Astrocyte of the cerebellum (primary cell): ENCODE results near the gene HOGA1.

Source experiments
- DNase-seq: peaks from one replicate; pipeline ENCODE4 v3.0.0-alpha.2; 2011; ENCODE audit warnings: low read depth
- H3K4me3 ChIP-seq: 2 replicates; pipeline ENCODE4 v1.5.1; 2011; ENCODE audit warnings: mild to moderate bottlenecking, low read depth, low read length, moderate library complexity
- in situ Hi-C: cut with HindIII; loops from 2 replicates; pipeline ENCODE4 v1.10.0; 2017; ENCODE audit warnings: low sequenced_read_pairs
- TF ChIP-seq, protein P1 (sequence below): IDR thresholded peaks from 2 replicates; pipeline ENCODE4 v1.5.1; 2012; ENCODE audit warnings: low read length, low read depth, moderate library complexity, mild to moderate bottlenecking; ENCODE audit errors: missing control alignments

HOGA1 gene

DNA sequence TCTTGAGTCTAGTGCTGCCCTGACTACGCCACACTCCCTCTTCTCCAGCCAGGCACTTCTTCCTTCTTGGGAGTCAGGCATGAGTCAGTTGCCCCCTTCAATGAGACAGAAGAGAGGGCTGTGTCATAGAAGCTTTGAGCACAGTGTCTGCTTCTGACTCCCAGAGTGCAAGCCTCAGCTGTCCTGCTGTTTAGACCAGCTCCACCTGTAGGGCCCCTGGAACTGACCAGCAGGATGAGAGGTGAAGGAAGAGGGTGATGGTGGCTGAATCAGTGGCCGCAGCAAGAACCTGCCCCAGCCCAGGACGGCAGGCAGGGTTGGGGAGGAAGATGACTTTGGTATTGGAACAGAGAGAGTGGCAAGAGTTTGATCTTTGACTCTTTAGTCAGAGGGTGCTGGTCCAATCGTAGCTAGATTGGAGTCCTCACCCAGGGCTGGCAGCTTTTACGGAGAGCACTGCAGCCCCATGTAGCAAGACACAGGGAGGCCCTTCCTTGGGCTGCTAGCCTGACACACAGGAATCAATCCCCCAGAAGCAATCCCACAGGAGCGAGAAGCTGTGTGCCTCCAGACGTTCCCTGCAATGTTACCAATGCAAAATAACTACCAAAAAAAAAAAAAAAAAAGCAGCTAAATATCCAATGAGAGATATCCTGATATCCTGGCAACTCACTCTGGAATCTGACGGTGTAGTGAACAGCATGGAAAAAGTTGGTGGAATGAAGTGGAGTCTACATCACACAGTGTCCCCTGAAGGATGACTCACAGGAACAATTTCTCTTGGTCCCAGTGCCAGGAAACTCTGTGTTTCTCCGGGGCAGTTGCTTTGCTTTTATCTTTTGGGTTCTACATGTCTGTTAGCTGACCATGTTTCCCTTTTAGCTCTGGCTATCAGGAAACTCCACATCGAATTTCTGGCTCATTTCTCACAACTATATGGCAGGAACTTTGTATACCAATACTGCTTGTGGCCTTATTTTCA is 12.2 kb downstream of the HOGA1 start:
- in situ Hi-C loops: no loop called here
- peak; percentile 74 for DNase-seq
- TF ChIP-seq, protein P1, sequence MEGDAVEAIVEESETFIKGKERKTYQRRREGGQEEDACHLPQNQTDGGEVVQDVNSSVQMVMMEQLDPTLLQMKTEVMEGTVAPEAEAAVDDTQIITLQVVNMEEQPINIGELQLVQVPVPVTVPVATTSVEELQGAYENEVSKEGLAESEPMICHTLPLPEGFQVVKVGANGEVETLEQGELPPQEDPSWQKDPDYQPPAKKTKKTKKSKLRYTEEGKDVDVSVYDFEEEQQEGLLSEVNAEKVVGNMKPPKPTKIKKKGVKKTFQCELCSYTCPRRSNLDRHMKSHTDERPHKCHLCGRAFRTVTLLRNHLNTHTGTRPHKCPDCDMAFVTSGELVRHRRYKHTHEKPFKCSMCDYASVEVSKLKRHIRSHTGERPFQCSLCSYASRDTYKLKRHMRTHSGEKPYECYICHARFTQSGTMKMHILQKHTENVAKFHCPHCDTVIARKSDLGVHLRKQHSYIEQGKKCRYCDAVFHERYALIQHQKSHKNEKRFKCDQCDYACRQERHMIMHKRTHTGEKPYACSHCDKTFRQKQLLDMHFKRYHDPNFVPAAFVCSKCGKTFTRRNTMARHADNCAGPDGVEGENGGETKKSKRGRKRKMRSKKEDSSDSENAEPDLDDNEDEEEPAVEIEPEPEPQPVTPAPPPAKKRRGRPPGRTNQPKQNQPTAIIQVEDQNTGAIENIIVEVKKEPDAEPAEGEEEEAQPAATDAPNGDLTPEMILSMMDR: no peak
- no peak overlapping the region for H3K4me3 ChIP-seq

DNA sequence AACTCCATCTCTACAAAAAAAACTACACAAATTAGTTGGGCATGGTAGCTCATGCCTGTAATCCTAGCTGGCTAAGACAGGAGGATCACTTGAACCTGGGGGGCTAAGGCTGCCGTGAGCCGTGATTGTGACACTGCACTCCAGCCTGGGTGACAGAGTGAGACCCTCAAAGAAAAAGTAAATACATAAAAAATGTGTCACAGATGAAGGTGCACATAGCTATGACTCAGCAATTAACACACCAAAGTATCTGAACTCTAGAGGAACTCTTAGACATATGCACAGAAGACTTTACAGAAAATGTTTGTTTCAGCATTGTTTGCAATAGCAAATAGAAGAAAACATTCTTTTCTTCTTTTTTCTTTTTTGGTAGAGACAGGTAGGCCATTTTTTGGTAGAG is 13.6 kb downstream of the HOGA1 start:
- in situ Hi-C loops: no loop called here
- TF ChIP-seq, protein P1: no peak
- no peak overlapping the region for H3K4me3 ChIP-seq
- no peak for DNase-seq

DNA sequence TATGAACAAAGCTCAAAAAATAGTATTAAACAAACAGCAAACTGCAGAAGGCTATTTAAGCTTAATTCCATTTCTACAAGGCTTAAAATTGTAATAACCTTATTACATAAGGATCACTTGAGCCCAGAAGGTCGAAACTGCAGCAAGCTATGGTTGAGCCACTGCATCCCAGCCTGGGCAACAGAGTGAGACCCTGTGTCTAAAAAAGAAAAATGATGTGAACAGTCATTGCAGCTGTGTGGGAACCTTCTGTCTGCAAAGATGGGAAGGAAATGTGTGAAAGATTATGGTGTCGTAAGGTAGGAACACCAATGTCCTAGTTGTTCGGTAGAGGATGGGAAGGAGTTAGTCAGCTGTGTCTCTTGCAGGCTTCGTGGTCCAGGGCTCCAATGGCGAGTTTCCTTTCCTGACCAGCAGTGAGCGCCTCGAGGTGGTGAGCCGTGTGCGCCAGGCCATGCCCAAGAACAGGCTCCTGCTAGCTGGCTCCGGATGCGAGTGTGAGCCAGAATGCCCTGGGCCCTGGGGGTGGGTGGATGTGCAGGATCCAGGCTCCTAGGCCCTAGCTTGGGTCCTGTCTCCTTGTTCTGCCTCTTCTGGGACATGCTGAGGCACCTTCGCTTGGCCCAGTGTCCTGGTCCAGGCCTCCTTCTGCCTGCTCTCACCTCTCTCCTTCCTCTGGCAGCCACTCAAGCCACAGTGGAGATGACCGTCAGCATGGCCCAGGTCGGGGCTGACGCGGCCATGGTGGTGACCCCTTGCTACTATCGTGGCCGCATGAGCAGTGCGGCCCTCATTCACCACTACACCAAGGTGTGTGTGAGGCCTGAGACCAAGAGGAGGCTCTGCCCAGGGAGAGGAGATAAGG is 14.4 kb downstream of the HOGA1 start:
- in situ Hi-C loops: no loop called here
- H3K4me3 ChIP-seq: no peak overlapping the region
- TF ChIP-seq, protein P1: no peak
- no peak for DNase-seq

DNA sequence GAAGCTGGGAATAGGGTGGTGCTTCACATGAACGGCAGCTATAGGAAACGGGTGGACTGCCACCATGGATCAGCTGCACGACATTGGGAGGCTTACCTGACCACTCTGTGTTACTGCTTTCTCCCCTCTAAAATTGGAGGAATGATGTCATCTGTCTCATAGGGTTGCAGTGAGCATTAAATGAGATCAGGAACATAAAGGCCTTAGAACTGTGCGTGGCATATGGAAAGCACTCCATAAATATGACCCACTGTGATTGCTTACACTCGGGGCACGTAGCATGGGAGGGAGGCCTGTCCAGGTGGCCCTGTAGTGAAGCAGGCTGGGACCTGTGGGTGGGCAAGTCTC is 15.1 kb downstream of the HOGA1 start:
- TF ChIP-seq, protein P1: no peak
- no peak for DNase-seq
- in situ Hi-C loops: no loop called here

DNA sequence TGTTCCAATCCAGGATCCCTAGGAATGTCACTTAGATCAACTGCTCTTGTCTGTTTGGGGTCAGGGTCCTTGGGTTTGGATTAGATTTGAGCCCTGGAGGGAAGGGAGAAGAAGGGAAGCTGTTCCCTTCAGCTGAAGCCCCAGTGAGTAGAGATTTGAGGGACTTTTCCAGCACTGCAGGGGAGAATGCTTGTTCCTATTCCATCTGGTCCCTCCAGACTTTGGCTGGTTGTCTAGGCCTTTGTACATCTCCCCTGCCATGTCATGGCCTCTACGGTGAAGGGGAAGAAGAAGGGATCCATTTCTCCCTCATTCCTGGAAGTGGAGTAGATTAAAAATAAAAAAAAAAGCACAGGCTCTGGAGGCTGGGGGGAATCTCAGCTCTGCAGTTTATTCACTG is 16.4 kb downstream of the HOGA1 start:
- TF ChIP-seq, protein P1: no peak
- DNase-seq: no peak
- in situ Hi-C loops: no loop called here
- no peak overlapping the region for H3K4me3 ChIP-seq

More for the DNA sequence above, 15.1 kb downstream of the HOGA1 start:
- no peak overlapping the region for H3K4me3 ChIP-seq

DNA sequence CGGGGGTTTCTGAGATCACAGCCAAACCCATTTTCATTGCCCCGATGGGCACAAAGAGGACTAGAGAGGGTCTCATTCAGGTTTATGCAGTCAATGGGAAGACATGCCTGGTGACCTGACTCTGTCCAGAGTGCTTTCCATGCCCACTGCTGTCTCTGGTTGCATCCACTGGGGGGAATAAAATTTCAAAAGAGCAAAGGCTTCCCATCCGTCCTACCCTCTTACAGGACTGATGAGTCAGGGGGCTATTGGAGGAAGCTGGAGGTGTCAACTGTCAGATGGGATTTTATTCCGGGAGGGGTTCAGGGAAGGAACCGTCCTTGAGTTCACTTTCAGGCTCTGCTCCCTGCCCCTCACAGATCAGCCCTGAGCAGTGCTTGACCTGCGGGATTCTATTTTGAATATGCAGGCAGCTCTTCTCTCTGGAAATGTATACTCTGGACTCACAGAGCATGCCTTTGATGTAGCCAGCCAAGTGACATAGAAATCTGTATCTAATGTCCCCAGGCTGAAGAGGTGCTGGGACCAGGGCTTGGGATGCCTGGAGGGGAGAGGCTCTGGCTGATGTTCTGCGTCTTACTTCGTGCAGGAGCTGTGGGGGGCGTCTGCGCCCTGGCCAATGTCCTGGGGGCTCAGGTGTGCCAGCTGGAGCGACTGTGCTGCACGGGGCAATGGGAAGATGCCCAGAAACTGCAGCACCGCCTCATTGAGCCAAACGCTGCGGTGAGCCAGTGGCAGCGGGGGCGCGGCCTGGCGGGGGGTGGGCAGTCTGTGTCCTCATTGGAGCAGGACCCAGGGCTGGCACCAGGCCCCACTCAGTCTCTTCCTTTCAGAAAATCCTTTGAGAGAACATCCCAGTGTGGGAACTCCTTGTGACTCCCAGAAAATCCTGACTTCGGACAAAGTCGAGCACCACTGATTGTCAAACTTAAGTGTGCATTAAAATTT is 17.4 kb downstream of the HOGA1 start:
- TF ChIP-seq, protein P1: no peak
- in situ Hi-C loops: no loop called here
- H3K4me3 ChIP-seq: no peak overlapping the region
- DNase-seq: no peak
